Glutamatergic neuron (in vitro differentiated cells): ENCODE results near the gene DDX39A. TPM values are rescaled to one million over a fixed set of nuclear protein-coding genes. Genes with fewer than 3 reads are reported as not detected.

Experiments
- DNase-seq: peaks from one replicate; pipeline ENCODE4 v3.0.0; 2022
- H3K27ac Mint-ChIP-seq: one replicate; pipeline ENCODE4 v1.8.0; 2020; ENCODE audit warnings: mild to moderate bottlenecking, mixed read lengths, inconsistent platforms; ENCODE audit not compliant: unreplicated experiment
- H3K27me3 Mint-ChIP-seq: one replicate; pipeline ENCODE4 v1.8.0; 2020; ENCODE audit warnings: mild to moderate bottlenecking, moderate library complexity, mixed read lengths, inconsistent platforms; ENCODE audit not compliant: unreplicated experiment
- H3K36me3 Mint-ChIP-seq: one replicate; pipeline ENCODE4 v1.8.0; 2020; ENCODE audit warnings: mild to moderate bottlenecking, mixed read lengths, inconsistent platforms; ENCODE audit not compliant: unreplicated experiment
- H3K4me1 Mint-ChIP-seq: one replicate; pipeline ENCODE4 v1.8.0; 2020; ENCODE audit warnings: mild to moderate bottlenecking, low read depth, mixed read lengths, inconsistent platforms; ENCODE audit not compliant: unreplicated experiment
- H3K4me3 Mint-ChIP-seq: one replicate; pipeline ENCODE4 v1.8.0; 2020; ENCODE audit warnings: mild to moderate bottlenecking, mixed read lengths, inconsistent platforms; ENCODE audit not compliant: unreplicated experiment
- H3K9me3 Mint-ChIP-seq: one replicate; pipeline ENCODE4 v1.8.0; 2020; ENCODE audit warnings: mild to moderate bottlenecking, moderate library complexity, mixed read lengths, inconsistent platforms; ENCODE audit not compliant: unreplicated experiment
- CTCF ChIP-seq: fragments of 200-600 bp; sonication (generic); IDR thresholded peaks from one replicate; pipeline ENCODE4 v1.5.0; 2021; ENCODE audit not compliant: partially characterized antibody, unreplicated experiment
- total RNA-seq: library from RNA; stranded (reverse); fragmentation: NEBNext Ultra II Directional; extraction: Animal tissue kit (Norgen Biotek cat#: 25700); gene quantifications from one replicate; pipeline ENCODE4 v1.2.1, GENCODE V29; 2021; ENCODE audit not compliant: unreplicated experiment

DDX39A gene
- total RNA-seq, 1 donor from 2014 or later: 103 TPM

DNA sequence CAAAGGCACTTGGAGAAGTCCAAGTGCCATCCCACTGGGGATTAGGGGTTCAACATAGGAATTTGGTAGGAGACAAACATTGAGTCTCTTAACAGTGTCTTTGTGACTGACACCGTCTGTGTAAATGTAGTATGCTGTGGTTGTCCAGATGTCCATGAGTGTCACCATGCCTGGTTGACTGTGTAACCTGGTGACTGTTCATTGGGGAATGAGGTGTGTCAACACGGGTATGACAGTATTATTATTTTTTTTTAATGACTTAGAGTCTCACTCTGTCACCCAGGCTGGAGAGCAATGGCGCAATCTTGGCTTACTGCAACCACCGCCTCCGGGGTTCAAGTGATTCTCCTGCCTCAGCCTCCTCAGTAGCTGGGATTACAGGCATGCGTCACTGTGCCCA, 30.2 kb upstream of the DDX39A start:
- TF ChIP-seq CTCF: no peak
- H3K36me3 Mint-ChIP-seq: peaks cover 4% of the 10 kb centered on the region
- no peaks in the 10 kb centered on the region for H3K27me3 Mint-ChIP-seq
- DNase-seq: no peak
- no peaks in the 10 kb centered on the region for H3K4me1 Mint-ChIP-seq
- no peak overlapping the region for H3K4me3 Mint-ChIP-seq
- H3K27ac Mint-ChIP-seq: no peak overlapping the region
- H3K9me3 Mint-ChIP-seq: peaks cover 3% of the 10 kb centered on the region

GRCh38 chr19:14446336-14447036, 27.3 kb upstream of the DDX39A start:
- DNase-seq: no peak
- no peak overlapping the region for H3K27ac Mint-ChIP-seq
- peaks cover 5% of the 10 kb centered on the region for H3K9me3 Mint-ChIP-seq
- TF ChIP-seq CTCF: no peak
- peaks cover 4% of the 10 kb centered on the region for H3K36me3 Mint-ChIP-seq
- H3K27me3 Mint-ChIP-seq: peaks cover 4% of the 10 kb centered on the region
- H3K4me1 Mint-ChIP-seq: no peaks in the 10 kb centered on the region
- no peak overlapping the region for H3K4me3 Mint-ChIP-seq

DNA sequence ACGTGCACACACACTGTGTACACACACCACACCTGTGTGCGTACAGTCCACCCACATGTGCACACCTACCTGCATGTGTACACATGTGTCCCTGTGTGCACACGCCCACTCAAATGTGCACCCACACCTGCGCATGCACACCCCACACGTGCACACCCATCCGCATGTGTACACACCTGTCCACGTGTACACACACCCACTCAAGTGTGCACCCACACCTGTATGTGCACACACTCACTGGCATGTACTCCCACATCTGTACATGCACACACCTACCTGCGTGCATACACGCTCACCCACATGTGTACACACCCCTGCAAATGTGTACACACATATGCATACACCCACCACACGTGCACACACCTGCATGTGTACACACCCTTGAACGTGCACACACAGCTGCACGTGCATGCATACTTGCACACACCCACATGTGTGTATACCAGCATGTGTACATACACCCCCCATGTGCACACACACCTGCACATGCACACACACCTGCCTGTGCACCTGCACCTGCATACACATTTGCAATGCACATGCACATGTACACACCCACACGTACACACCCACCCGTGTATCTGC, 24.6 kb upstream of the DDX39A start:
- H3K9me3 Mint-ChIP-seq: peaks cover 14% of the 10 kb centered on the region
- H3K27me3 Mint-ChIP-seq: peaks cover 6% of the 10 kb centered on the region
- H3K36me3 Mint-ChIP-seq: peaks cover 4% of the 10 kb centered on the region
- DNase-seq: no peak
- H3K27ac Mint-ChIP-seq: no peak overlapping the region
- TF ChIP-seq CTCF: no peak
- peaks cover 11% of the 10 kb centered on the region for H3K4me1 Mint-ChIP-seq
- no peak overlapping the region for H3K4me3 Mint-ChIP-seq

DNA sequence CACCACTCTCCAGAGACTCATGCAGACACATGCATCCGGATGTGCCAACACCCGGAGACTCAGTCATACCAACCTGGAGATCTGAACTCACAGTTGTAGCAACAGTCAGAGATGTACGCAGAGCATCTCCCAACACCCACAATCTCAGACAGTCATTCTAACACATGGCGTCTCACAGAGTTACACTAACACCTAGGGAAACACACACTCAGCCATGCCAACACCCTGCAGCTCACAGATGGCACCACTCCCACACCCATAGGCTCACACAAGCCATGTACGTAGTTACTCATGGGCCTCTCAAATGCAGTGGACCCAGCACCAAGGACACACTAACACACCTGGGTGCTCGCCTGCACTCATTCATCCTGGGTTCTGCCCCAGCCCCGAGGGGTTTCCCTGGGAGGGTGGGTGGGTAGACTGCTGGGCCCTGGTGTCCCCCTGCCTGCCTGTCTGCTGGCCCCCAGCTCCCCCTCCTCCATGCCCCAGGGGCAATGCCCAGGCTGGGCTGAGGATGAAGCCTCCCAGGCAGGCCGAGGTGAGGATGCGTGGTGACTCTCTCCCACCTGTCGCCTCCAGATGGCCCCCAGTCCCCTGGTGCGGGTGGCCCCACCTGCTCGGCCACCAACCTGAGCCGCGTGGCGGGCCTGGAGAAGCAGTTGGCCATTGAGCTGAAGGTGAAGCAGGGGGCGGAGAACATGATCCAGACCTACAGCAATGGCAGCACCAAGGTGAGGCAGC, 23.9 kb upstream of the DDX39A start:
- Mint-ChIP-seq H3K9me3 (peaks cover 12% of the 10 kb centered on the region), H3K4me1 (peaks cover 11% of the 10 kb centered on the region), H3K27me3 (peaks cover 6% of the 10 kb centered on the region), H3K27ac (no peak overlapping the region), H3K4me3 (no peak overlapping the region), H3K36me3 (no peaks in the 10 kb centered on the region)
- no peak for TF ChIP-seq CTCF
- no peak for DNase-seq
